HFFc6 (cell line): ENCODE data around the gene DCAF15. TPM values are rescaled to one million over a fixed set of nuclear protein-coding genes. Genes with fewer than 3 reads are reported as not detected.

Experiments used
- DNase-seq: peaks from one replicate; pipeline ENCODE4 v3.0.0-alpha.2; 2018
- H3K27ac Mint-ChIP-seq: 2 replicates; pipeline ENCODE4 v1.8.0; 2020; ENCODE audit warnings: mild to moderate bottlenecking, mixed read lengths
- H3K27me3 Mint-ChIP-seq: 2 replicates; pipeline ENCODE4 v1.8.0; 2021; ENCODE audit warnings: mild to moderate bottlenecking, moderate library complexity, mixed read lengths; ENCODE audit not compliant: insufficient read depth
- H3K36me3 Mint-ChIP-seq: 2 replicates; pipeline ENCODE4 v1.8.0; 2021; ENCODE audit warnings: low read depth, mixed read lengths
- H3K4me1 Mint-ChIP-seq: 2 replicates; pipeline ENCODE4 v1.8.0; 2020; ENCODE audit warnings: low read depth, mixed read lengths
- H3K4me3 Mint-ChIP-seq: 2 replicates; pipeline ENCODE4 v1.8.0; 2020; ENCODE audit warnings: mild to moderate bottlenecking, moderate library complexity, mixed read lengths
- H3K9me3 Mint-ChIP-seq: 2 replicates; pipeline ENCODE4 v1.8.0; 2020; ENCODE audit warnings: mild to moderate bottlenecking, mixed read lengths
- total RNA-seq, 6 experiments: library from RNA; stranded (reverse); fragmentation: NEBNext Ultra II Directional; extraction: Animal tissue kit (Norgen Biotek cat#: 25700); gene quantifications; 2 replicates in 1 of 6; 3 replicates in 5 of 6; pipeline ENCODE4 v1.2.3, GENCODE V29; 2021
- TF ChIP-seq, protein P1 (sequence below): fragments of 200-600 bp; sonication (generic); IDR thresholded peaks from 2 replicates; pipeline ENCODE4 v1.5.0; 2021; ENCODE audit warnings: antibody characterized with exemption, mild to moderate bottlenecking

DCAF15 gene
- total RNA-seq, 6 experiments from 2014 or later, result 19.9 to 29.0 (median 26.5) TPM

DNA sequence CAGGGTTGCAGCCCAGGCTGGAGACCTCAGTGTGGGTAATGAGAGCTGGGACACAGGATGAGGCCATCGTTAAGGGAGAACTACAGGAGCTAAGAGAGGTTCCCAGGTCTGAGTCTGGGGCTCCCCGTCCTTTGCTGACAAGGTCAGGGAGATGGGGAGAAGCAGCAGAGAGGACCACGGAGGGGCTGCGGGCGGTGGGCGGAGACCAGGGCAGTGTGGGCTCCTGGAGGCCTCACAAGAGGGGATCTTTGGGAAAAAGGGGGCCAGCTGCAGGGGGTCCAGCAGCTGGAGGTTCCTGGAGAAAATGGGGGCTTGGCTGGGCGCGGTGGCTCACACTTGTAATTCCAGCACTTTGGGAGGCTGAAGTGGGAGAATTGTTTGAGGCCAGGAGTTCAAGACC, 37.8 kb downstream of the DCAF15 start:
- Mint-ChIP-seq H3K27me3 (peaks cover 1% of the 10 kb centered on the region), H3K4me3 (no peak overlapping the region), H3K9me3 (no peaks in the 10 kb centered on the region), H3K36me3 (no peaks in the 10 kb centered on the region), H3K4me1 (peaks cover 20% of the 10 kb centered on the region), H3K27ac (no peak overlapping the region)
- TF ChIP-seq, protein P1, sequence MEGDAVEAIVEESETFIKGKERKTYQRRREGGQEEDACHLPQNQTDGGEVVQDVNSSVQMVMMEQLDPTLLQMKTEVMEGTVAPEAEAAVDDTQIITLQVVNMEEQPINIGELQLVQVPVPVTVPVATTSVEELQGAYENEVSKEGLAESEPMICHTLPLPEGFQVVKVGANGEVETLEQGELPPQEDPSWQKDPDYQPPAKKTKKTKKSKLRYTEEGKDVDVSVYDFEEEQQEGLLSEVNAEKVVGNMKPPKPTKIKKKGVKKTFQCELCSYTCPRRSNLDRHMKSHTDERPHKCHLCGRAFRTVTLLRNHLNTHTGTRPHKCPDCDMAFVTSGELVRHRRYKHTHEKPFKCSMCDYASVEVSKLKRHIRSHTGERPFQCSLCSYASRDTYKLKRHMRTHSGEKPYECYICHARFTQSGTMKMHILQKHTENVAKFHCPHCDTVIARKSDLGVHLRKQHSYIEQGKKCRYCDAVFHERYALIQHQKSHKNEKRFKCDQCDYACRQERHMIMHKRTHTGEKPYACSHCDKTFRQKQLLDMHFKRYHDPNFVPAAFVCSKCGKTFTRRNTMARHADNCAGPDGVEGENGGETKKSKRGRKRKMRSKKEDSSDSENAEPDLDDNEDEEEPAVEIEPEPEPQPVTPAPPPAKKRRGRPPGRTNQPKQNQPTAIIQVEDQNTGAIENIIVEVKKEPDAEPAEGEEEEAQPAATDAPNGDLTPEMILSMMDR, result no peak
- no peak for DNase-seq

DNA sequence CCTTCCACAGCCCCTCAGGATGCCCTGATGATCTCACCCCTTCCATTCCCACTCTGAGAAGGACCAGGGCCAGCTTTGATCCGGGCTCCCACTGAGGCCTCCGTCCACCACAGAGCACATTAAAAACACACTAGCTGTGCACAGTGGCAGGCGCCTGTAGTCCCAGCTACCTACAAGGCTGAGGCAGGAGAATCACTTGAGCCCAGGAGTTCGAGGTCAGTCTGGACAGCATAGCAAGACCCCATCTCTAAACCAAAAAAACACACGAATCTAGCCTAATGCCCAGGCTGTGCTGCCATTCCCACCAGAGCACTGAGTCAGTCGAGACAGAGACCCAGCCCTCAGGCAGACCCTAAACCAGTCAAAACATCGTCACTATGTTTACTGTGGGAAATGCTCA, 39.7 kb downstream of the DCAF15 start:
- no peak overlapping the region for H3K27ac Mint-ChIP-seq
- H3K4me1 Mint-ChIP-seq, result peaks cover 6% of the 10 kb centered on the region
- TF ChIP-seq, protein P1, result no peak
- H3K9me3 Mint-ChIP-seq, result no peaks in the 10 kb centered on the region
- no peak overlapping the region for H3K4me3 Mint-ChIP-seq
- peaks cover 1% of the 10 kb centered on the region for H3K27me3 Mint-ChIP-seq
- no peak for DNase-seq
- no peaks in the 10 kb centered on the region for H3K36me3 Mint-ChIP-seq

DNA sequence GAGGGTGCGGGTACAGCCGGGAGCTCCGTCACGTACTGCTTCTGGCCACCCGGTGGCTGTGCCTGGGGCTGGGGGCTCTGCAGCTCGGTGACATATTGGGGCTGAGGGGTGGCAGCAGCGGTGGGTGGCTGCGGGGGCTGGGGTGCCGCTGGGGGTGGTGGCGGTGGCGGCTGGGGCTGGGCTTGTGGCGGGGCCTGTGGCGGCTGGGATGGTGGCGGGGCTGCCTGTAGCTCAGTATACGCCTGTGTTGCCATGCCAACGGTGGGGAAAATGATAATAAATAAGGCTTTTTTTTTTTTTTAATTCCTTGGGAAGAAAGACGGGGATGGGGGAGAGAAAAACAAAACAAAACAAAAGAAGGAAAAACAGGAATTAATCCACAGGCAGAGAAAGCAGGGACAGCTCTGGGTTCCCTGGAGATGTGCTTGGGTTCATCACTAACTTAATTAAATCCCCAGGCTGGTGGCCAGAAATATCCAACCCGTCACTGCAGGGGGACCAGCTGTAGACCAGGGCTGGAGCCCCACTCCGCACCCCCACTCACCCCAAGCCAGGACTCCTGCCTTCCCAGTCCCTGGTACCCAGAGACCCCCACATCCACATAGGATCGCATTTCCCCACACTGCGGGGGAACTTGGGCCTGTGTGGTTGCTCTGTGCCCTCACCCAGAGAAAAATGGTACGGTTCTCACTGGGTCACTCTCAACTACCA, 41.4 kb downstream of the DCAF15 start:
- TF ChIP-seq, protein P1, result no peak
- Mint-ChIP-seq H3K27me3 (peaks cover 1% of the 10 kb centered on the region), H3K36me3 (peaks cover 3% of the 10 kb centered on the region), H3K4me3 (no peak overlapping the region), H3K9me3 (peaks cover 6% of the 10 kb centered on the region), H3K27ac (0 out of 2 replicates have a peak overlapping the region, but pooled peaks have one; percentile 13), H3K4me1 (no peaks in the 10 kb centered on the region; the same call in 1 of the 2 replicates)
- DNase-seq, result no peak

DNA sequence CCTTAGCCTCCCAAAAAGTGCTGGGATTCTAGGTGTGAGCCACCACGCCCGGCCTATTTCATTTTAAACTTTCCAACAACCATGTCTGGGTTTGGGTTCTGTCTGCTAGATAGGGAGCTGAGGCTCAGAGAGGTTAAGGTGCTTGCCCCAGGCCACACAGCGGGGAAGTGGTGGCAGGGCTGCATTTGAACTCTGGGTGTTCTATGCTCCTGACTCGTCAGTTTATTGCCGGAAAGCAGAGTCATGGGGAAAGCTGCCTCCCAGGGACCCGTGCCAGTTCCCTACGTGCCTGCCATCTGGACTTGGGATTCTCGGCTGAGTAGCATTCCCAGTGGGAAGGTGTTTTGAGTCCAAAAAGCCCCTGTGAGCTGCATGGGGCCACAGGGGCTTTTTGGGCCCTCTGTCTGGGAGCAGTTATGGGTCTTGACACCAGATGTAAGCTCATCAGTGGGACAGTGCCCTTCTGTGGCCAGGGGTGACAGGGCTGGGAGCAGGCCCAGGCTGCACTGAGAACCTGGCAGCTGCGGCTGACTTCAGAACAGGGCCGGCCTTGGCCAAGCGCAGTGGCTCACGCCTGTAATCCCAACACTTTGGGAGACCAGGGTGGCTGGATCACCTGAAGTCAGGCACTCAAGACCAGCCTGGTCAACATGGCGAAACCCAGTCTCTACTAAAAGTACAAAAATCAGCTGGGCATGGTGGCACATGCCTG, 42.9 kb downstream of the DCAF15 start:
- H3K36me3 Mint-ChIP-seq, result peaks cover 10% of the 10 kb centered on the region
- peak; percentile 33 for DNase-seq
- H3K27ac Mint-ChIP-seq, result peak overlapping the region; percentile 55; the same call in 1 of the 2 replicates
- H3K27me3 Mint-ChIP-seq, result peaks cover 1% of the 10 kb centered on the region
- TF ChIP-seq, protein P1, result no peak
- H3K4me3 Mint-ChIP-seq, result no peak overlapping the region
- no peaks in the 10 kb centered on the region; the same call in 1 of the 2 replicates for H3K4me1 Mint-ChIP-seq
- H3K9me3 Mint-ChIP-seq, result peaks cover 11% of the 10 kb centered on the region

DNA sequence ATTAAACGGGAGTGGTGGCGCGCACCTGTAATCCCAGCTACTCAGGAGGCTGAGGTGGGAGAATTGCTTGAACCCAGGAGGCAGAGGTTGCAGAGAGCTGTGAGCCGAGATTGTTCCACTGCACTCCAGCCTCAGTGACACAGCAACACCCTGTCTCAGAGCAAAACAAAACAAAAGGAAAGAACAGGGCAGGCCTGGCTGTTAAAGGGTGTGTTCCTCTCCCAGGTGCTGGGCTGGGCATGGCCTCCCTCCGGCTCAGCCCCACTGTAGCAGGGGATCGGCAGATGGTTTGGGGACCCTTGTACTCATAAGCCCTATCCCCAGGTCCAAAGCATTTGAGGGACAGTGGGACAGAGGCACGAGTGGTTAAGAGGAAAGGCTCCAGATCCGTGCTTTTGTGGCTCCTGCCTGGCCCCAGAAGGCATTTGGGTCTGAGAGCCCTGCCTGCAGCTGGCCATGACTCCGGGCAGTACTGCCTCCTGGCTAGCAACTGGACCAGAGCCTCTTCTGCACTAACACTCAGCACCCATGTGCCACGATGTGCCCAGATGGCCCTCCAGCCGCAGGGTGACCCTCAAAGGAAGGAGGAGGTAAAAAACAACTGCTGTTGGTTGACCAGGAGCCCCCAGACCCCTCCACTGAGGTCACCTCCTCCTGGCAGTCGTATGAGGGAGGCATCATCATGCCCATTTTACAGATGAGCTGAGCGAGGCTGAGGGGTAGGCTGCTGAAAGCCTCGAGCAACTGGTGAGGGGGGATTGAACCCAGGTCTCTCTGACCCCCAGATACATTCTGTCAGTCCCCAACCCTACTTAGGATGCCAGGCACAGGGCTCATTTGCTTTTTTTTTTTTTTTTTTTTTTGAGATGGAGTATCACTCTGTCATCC, 43.8 kb downstream of the DCAF15 start:
- Mint-ChIP-seq H3K36me3 (peaks cover 10% of the 10 kb centered on the region), H3K9me3 (peaks cover 11% of the 10 kb centered on the region), H3K4me1 (no peaks in the 10 kb centered on the region; the same call in 1 of the 2 replicates), H3K27ac (no peak overlapping the region), H3K27me3 (no peaks in the 10 kb centered on the region; the same call in 1 of the 2 replicates), H3K4me3 (no peak overlapping the region)
- DNase-seq, result no peak
- TF ChIP-seq, protein P1, result no peak
